Natural killer cell (primary cell): ENCODE data around the gene ILK. TPM values are rescaled to one million over a fixed set of nuclear protein-coding genes. Genes with fewer than 3 reads are reported as not detected.

Experiments used
- ATAC-seq, 3 donors: fragments of 150-1000 bp in 2 of 3; fragments of 200-7000 bp in 1 of 3; cut with Tn5 transposase; 1 replicate in 1 of 3; 2 replicates in 2 of 3; pipeline ENCODE4 v1.10.0; 2021; ENCODE audit warnings: mild to moderate bottlenecking in 2 of 3, moderate library complexity in 2 of 3
- DNase-seq, 2 donors: peaks; one replicate each; pipeline versions ENCODE4 v3.0.0 to v3.0.0-alpha.2; 2013 to 2021; ENCODE audit warnings: mixed read lengths in 1 of 2
- H3K27ac ChIP-seq: one replicate; pipeline ENCODE4 v1.5.1; 2013; ENCODE audit warnings: mild to moderate bottlenecking, low read length
- H3K27me3 ChIP-seq: one replicate; pipeline ENCODE4 v1.6.1; 2013; ENCODE audit warnings: low read length; ENCODE audit not compliant: control insufficient read depth, insufficient read depth
- H3K36me3 ChIP-seq: one replicate; pipeline ENCODE4 v1.6.1; 2013; ENCODE audit warnings: low read length; ENCODE audit not compliant: control insufficient read depth, insufficient read depth
- H3K4me1 ChIP-seq: one replicate; pipeline ENCODE4 v1.6.1; 2013; ENCODE audit warnings: low read length; ENCODE audit not compliant: control insufficient read depth, insufficient read depth
- H3K4me3 ChIP-seq: one replicate; pipeline ENCODE4 v1.5.1; 2013; ENCODE audit warnings: low read length
- H3K9me3 ChIP-seq: one replicate; pipeline ENCODE4 v1.6.1; 2013; ENCODE audit warnings: low read length; ENCODE audit not compliant: control insufficient read depth, insufficient read depth
- H3K27ac Mint-ChIP-seq, 2 donors: one replicate each; pipeline ENCODE4 v1.8.0; 2022; ENCODE audit warnings: mild to moderate bottlenecking in 2 of 2, mixed read lengths in 2 of 2, moderate library complexity in 1 of 2
- H3K27me3 Mint-ChIP-seq, 2 donors: one replicate each; pipeline ENCODE4 v1.8.0; 2022; ENCODE audit warnings: low read depth in 2 of 2, mixed read lengths in 2 of 2
- H3K36me3 Mint-ChIP-seq: one replicate; pipeline ENCODE4 v1.8.0; 2022; ENCODE audit warnings: mixed read lengths
- H3K4me1 Mint-ChIP-seq, 2 donors: one replicate each; pipeline ENCODE4 v1.8.0; 2022; ENCODE audit warnings: mixed read lengths in 2 of 2
- H3K4me3 Mint-ChIP-seq: one replicate; pipeline ENCODE4 v1.8.0; 2022; ENCODE audit warnings: mild to moderate bottlenecking, moderate library complexity, mixed read lengths
- H3K9me3 Mint-ChIP-seq, 2 donors: one replicate each; pipeline ENCODE4 v1.8.0; 2022; ENCODE audit warnings: mixed read lengths in 2 of 2
- CTCF ChIP-seq: fragments of 200-600 bp; IDR thresholded peaks from one replicate; pipeline ENCODE4 v1.8.0; 2022; ENCODE audit warnings: antibody characterized with exemption
- WGBS: methylation state at CpG from one replicate; pipeline ENCODE4 v1.1.7; 2013; ENCODE audit warnings: missing lambda C conversion rate; ENCODE audit not compliant: insufficient coverage; 5-methylcytosine and 5-hydroxymethylcytosine counted together
- intact Hi-C: fragments of 100-400 bp; cut with micrococcal nuclease; formaldehyde crosslinking; loops from one replicate; pipeline ENCODE4 v1.14.2; 2022
- total RNA-seq, 4 donors: library from RNA; stranded (reverse); fragments of 120-200 nt in 1 of 4; gene quantifications; one replicate each; pipeline versions ENCODE4 v1.2.3 to v1.2.4, GENCODE V29; 2013 to 2022

Gene ILK
- total RNA-seq, 3 donors from 2014 or later (not counting 1 experiment from before 2014, with no cell fraction given), result 109 to 145 (median 142) TPM

- Histone ChIP-seq H3K9me3 (no peaks in the 10 kb centered on the region), H3K27ac (peak overlapping the region; percentile 81), H3K4me3 (peak overlapping the region; percentile 85), H3K4me1 (peaks cover 43% of the 10 kb centered on the region), H3K36me3 (peaks cover 34% of the 10 kb centered on the region), H3K27me3 (no peaks in the 10 kb centered on the region)
- H3K9me3 Mint-ChIP-seq, result no peaks in the 10 kb centered on the region
- peak overlapping the region; percentile 65 for H3K4me3 Mint-ChIP-seq
- intact Hi-C loops, result loop anchor here (5.0 to 10.0 kb wide), 2 partner anchors 65 to 142 kb away; no protein-coding TSS in a partner anchor
- ATAC-seq, result no peak
- peaks cover 30 to 35% of the 10 kb centered on the region in 2 donors for H3K4me1 Mint-ChIP-seq
- DNase-seq, result peak in 1 of 2 donors; percentile 15
- peaks cover 10% of the 10 kb centered on the region for H3K36me3 Mint-ChIP-seq
- 73% methylated on average over 6 of the region's 7 CpGs for WGBS
- TF ChIP-seq CTCF, result no peak
- no peaks in the 10 kb centered on the region for H3K27me3 Mint-ChIP-seq
- no peak overlapping the region for H3K27ac Mint-ChIP-seq
Observed at GRCh38 chr11:6602096-6602940, 1.3 kb upstream of the ILK start.

GRCh38 chr11:6604081-6604626, 580 bp downstream of the ILK start:
- Mint-ChIP-seq H3K9me3 (no peaks in the 10 kb centered on the region), H3K4me1 (peaks cover 24 to 27% of the 10 kb centered on the region in 2 donors), H3K4me3 (no peak overlapping the region), H3K36me3 (no peaks in the 10 kb centered on the region), H3K27me3 (no peaks in the 10 kb centered on the region), H3K27ac (no peak overlapping the region)
- intact Hi-C loops, result loop anchor here (1.0 to 10.0 kb wide), 3 partner anchors 63 to 141 kb away; no protein-coding TSS in a partner anchor
- H3K4me1 ChIP-seq, result peaks cover 62% of the 10 kb centered on the region
- no peak for TF ChIP-seq CTCF
- peaks cover 37% of the 10 kb centered on the region for H3K36me3 ChIP-seq
- WGBS, result under 1% methylated on average over 20 of the region's 20 CpGs
- peak overlapping the region; percentile 93 for H3K27ac ChIP-seq
- H3K9me3 ChIP-seq, result no peaks in the 10 kb centered on the region
- ATAC-seq (peak; percentile 46 to 68 (median 56)), DNase-seq (peak; percentile 54 to 79)
- peak overlapping the region; percentile 85 for H3K4me3 ChIP-seq
- no peaks in the 10 kb centered on the region for H3K27me3 ChIP-seq

- Histone ChIP-seq H3K4me1 (peaks cover 63% of the 10 kb centered on the region), H3K27me3 (no peaks in the 10 kb centered on the region), H3K27ac (peak overlapping the region; percentile 29), H3K4me3 (peak overlapping the region; percentile 85), H3K9me3 (no peaks in the 10 kb centered on the region), H3K36me3 (peaks cover 37% of the 10 kb centered on the region)
- intact Hi-C loops, result loop anchor here (1.0 to 10.0 kb wide), 3 partner anchors 63 to 140 kb away; no protein-coding TSS in a partner anchor
- Mint-ChIP-seq H3K27me3 (no peaks in the 10 kb centered on the region), H3K4me1 (peaks cover 26 to 28% of the 10 kb centered on the region in 2 donors), H3K36me3 (no peaks in the 10 kb centered on the region), H3K9me3 (no peaks in the 10 kb centered on the region), H3K27ac (no peak overlapping the region), H3K4me3 (no peak overlapping the region)
- DNase-seq, result no peak
- ATAC-seq, result no peak
- WGBS, result 42% methylated on average over 3 of the region's 3 CpGs
- no peak for TF ChIP-seq CTCF
Observed at GRCh38 chr11:6604790-6605189, 1.2 kb downstream of the ILK start.
